HG03439 (cell line): ENCODE results near the gene CACNB2.

Source experiments
- ATAC-seq: cut with Tn5 transposase; IDR thresholded peaks from one replicate; pipeline ENCODE4 v1.9.1; 2021; ENCODE audit warnings: mild to moderate bottlenecking, moderate library complexity; ENCODE audit not compliant: unreplicated experiment

The CACNB2 gene

DNA sequence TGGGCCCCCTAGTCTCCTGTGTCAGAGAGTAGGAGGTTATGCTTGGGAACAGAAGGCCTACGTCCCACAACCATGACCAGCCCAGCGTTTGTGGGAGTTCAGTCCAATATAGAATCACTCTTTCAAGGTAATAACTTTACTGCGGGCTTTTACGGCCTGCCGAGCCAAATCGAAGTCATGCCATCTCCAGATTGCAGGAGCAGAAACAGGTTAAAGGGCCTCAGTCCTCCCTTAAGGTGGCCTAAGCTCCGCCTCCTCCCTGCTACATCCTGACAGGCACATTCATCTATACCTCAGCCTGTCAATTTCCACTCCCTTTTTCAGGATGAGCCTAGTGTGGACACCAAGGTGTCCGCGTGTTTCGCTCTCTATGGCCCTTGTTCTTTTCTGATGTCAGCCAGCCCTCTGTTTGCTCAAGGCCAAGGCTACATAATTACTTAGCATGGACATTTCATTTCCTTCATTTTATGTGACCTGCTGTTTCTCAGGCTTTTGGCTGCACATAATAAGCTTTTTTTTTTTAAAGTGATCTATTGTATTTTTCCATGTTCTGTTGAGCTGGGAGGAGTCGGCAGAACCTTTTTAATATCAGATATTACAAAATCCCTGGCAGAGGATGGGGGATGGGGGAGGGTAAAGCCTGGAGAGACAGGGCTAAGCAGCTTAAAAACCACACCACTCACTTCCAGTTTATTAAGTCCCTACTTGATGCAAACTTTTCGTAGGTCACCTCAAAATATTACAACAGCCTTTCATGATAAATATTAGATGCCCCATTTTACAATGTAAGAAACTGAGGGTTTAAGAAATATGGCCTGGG is 84.6 kb downstream of the CACNB2 start:
- no peak for ATAC-seq

DNA sequence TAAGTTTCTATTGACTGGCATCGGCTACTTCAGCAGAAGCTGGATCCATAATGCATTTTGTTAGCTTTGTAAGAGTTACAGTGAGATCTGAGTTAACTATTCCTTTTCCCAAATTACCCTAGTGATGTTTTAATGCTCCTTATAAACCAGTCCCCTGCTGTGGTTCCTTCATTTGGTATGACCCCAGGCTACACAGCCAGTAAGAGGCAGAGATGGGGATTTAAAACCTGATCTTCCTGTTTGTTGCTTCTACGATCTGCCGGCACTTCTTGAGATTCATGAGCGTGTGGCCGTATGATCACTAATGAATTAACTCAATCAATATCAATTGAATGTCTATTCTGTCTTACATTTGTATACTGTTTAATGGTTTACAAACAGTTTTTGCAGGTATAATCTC is 86.1 kb downstream of the CACNB2 start:
- no peak for ATAC-seq

- ATAC-seq, result no peak
These were observed 89.6 kb downstream of the CACNB2 start for GRCh38 chr10:18229826-18230225.

GRCh38 chr10:18230794-18231193 is 90.6 kb downstream of the CACNB2 start:
- no peak for ATAC-seq

DNA sequence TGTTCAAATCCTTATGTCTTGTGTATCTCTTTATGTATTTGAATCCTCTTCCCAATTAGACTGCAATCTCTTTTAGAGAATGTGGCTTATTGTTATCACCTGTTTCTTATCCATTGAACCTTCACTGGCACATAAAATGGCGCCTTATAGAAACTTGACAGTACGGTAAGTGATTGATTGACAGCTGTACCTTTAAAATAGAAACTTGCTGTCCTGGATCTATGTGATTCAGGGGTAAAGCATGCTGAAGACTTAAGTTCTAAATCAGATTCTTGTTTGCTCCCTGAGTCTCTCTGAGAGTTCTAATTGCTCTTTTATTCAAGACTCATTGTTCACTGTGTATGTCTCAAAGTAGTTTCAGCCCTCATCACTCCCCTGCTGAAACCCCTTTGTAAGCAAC is 91.3 kb downstream of the CACNB2 start:
- ATAC-seq, result no peak

DNA sequence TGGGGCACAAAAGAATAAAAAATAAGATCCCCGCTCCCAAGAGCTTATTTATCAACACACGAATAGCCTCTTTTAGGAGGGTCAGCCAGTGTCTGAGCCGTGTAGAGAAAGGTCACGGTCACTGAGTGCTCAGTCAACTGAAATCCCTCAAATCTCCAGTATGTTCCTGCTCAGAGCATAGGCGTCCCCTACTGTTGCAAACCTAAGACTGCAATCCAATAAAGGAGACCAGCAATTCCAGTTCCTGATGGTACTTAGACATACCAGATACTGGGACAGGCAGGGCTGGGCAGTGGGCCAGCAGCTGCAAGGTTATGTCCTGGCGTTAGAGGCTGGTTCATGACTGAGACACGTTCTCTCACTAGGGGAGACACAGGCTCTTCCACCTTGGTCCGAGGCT is 93.6 kb downstream of the CACNB2 start:
- ATAC-seq, result no peak

DNA sequence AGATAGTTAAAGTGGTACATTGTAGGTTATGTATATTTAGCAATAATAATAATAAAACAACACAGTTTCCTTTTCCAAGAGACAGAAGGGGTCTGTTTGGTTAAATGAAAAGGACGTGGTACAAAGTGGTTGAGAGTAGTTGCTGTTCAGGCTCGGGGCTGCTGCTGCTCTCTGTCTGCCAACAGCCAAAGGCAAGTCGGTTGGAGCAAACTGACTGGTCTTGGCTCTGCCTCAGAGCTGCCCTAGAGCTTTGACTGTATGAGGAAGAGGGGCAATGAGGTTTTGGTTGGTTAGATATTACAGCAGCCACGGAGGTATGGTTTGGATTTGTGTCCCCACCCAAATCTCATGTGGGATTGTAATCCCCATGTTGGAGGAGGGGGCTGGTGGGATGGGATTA is 95.3 kb downstream of the CACNB2 start:
- no peak for ATAC-seq

DNA sequence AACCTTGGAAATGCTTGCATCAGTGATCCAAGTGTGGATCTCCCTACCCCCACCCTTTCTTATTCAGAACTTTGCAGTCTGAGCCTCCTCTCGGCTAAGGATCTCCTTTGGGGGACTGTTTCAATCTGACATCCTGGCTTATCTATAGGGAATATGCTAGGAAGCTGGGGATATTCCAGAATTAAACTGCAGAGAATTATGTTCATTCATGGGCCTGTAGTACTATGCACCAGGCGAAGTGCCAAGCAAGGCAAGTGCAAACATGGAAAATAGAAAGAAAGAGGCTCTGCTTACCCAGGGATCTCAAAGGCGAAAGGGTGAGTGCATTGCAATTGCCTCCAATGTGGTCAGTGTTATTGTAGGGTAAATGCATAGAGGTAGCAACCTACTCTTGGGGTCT is 96.5 kb downstream of the CACNB2 start:
- ATAC-seq, result no peak

GRCh38 chr10:18238870-18239485 is 98.8 kb downstream of the CACNB2 start:
- no peak for ATAC-seq

- no peak for ATAC-seq
These were observed 100.1 kb downstream of the CACNB2 start for GRCh38 chr10:18240185-18240882.

DNA sequence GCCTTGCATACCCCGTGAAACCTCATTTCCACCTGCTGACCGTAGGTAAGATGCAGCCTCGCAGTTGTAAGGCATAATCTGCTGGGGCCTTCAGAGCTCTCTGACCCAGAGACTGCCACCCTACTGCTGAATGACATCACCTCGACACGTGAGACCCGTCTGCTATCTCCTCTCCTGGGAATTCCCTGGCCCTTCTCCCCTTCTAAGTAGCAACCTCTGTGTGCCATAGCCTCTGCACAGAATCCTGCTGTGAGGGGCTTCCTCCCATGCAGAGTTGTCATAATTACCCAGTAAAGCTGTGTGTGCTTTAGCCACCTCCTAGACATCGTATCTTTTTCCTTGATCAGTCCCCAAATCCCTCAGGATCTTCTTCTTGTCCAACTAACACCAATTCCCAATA is 106.7 kb downstream of the CACNB2 start:
- no peak for ATAC-seq

GRCh38 chr10:18252086-18252485 is 111.9 kb downstream of the CACNB2 start:
- no peak for ATAC-seq

DNA sequence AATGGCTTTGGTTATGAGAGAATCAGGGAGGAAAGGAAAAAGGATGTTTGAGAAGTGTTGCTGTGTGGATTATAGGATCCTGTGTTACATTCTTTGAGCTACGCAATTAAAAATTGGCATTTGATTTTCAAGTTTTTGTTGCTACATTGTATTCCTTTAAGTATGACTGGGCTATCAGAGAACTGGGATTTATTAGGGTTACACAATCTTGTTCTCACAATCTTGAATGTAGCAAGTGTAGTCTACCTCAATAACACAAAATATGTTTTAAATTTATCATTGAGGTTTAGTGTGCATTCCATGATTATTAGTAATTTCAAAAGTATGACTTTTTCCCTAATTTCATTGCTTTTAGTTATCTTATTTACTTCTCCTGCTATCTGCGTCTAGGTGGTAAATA is 113.9 kb downstream of the CACNB2 start:
- no peak for ATAC-seq

DNA sequence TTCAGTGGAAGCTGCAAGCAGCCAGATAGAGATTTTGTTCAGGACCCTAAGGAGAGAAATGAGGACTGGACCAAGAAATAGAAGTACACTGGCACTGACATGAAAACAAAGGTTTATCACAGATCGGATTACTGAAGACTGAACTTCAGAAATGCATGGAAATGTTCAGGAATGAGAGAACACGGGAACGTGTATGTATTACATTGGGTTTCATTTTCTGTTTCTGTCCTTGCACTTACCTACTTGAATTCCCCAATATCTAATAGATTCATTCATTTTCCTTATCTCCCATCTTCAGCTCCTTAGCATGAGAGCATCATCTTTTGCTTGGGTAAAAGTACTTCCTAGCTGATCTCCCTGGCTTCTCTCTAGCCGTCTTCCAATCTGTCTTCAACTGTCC is 114.5 kb downstream of the CACNB2 start:
- ATAC-seq, result no peak

- ATAC-seq, result no peak
These were observed 120.2 kb downstream of the CACNB2 start for GRCh38 chr10:18260310-18260922.

DNA sequence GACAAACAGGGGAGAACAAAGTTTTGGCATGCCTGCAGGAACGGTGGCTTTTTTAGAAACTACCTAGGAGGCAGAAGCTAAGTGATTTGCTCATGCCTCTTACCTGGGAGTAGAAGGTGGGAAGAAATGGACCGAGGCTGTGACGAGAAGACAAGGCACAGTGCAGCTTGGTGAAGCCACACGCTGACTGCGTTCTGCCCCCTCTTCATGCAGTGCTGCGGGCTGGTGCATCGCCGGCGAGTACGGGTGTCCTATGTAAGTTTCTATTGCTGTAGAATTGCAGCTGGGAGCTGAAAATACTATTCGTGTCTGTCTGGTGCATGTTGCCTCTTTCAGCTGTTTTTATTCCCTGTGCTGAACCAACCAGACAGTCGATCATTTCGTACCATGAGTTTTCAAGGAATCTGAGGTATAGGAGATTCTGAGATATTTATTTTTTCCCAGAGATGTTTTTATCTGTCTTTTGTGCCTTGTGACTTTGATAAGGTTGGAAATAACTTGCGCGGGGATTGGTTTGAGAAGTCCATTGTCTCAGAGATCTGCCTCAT is 120.9 kb downstream of the CACNB2 start:
- no peak for ATAC-seq

DNA sequence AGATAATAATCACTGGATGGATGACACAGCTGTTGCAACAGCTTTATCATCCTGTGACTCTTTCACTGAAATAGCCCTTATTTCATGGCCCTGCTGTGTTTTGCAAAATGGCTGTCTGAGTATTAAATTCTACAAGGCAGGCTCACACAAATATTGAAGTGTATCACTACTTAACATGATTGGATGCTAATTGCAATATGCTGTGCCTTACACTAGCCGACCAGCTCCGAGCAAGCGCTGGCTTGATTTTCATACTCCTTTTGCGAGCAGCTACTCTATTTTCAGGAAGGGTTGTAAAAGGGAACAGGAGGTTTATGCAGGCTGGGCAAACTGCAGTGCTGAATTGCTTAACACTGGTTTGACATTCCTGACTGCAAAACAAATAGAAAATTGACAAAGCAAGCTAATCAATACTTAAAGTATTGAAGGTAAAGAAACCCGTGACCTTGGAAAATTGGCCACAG is 121.6 kb downstream of the CACNB2 start:
- ATAC-seq, result no peak

GRCh38 chr10:18264466-18265050 is 124.3 kb downstream of the CACNB2 start:
- no peak for ATAC-seq

DNA sequence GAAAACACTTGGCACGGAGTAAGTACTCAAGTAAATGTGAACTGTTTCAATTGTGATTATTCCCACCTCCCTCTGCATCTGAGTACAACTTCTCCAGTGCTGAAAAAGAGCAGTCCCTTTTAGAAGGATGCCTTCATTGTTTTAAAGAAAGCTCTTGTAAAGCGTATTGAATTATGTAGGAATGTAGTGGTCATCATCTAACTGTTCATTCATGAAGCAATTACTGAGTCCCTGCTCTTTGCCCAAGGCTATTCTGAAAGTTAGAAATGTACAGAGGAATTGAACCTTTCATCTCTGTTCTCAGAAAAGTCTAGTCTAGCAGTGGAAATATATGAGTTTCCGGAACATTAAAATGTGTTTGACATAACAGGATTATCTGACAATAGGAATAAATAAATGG is 127.8 kb downstream of the CACNB2 start:
- ATAC-seq, result no peak

DNA sequence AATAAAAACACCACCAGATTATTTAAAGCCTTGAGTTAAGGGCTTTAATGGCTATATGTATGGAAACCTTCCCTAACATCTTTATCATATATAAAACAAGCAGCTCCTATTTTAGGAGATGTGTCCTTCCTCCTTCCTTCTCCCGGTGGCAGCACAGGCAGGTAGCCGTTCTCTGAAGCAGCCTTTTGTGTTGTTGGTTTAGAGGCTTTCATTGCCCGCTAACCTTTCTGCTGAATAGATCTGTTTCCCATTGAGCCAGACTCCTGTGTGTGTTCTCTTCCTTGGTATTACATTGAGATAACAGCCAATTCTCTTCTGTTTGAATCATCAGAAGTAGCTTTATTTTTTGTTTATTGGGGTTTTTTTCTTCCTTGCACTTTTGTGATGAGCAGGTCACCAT is 131.3 kb downstream of the CACNB2 start:
- no peak for ATAC-seq

GRCh38 chr10:18273039-18273438 is 132.8 kb downstream of the CACNB2 start:
- ATAC-seq, result no peak
